Type B pancreatic cell (in vitro differentiated cells): Measurements from ENCODE around the gene NUP210. TPM values are rescaled to one million over a fixed set of nuclear protein-coding genes. Genes with fewer than 3 reads are reported as not detected.
"Not testable (repeated sequence)": the region's sequence is repeated elsewhere in the genome, so short reads cannot be mapped to it uniquely, and the experiment has no call there.

Experiments
- DNase-seq: peaks from one replicate; pipeline ENCODE4 v3.0.0; 2021; ENCODE audit warnings: mixed read lengths; ENCODE audit not compliant: unreplicated experiment; ENCODE audit errors: extremely low spot score
- H3K27ac Mint-ChIP-seq: 2 replicates; pipeline ENCODE4 v1.8.0; 2021; ENCODE audit warnings: mild to moderate bottlenecking, mixed read lengths
- H3K27me3 Mint-ChIP-seq: 2 replicates; pipeline ENCODE4 v1.8.0; 2021; ENCODE audit warnings: mixed read lengths
- H3K36me3 Mint-ChIP-seq: 2 replicates; pipeline ENCODE4 v1.8.0; 2021; ENCODE audit warnings: mixed read lengths
- H3K4me1 Mint-ChIP-seq: one replicate; pipeline ENCODE4 v1.8.0; 2021; ENCODE audit warnings: mixed read lengths; ENCODE audit not compliant: unreplicated experiment
- H3K4me3 Mint-ChIP-seq: 2 replicates; pipeline ENCODE4 v1.8.0; 2021; ENCODE audit warnings: mild to moderate bottlenecking, mixed read lengths
- H3K9me3 Mint-ChIP-seq: 2 replicates; pipeline ENCODE4 v1.8.0; 2021; ENCODE audit warnings: mixed read lengths
- CTCF ChIP-seq: fragments of 200-600 bp; sonication (generic); conservative IDR thresholded peaks from 2 replicates; pipeline ENCODE4 v1.5.0; 2021; ENCODE audit warnings: antibody characterized with exemption, mild to moderate bottlenecking
- total RNA-seq: library from RNA; stranded (reverse); gene quantifications from 2 replicates; pipeline ENCODE4 v1.2.1, GENCODE V29; 2021; ENCODE audit warnings: low replicate concordance

NUP210 gene
- total RNA-seq, 1 donor from 2014 or later, result 26.5 TPM

- no peaks in the 10 kb centered on the region for H3K9me3 Mint-ChIP-seq
Observed at GRCh38 chr3:13433912-13434311, 13.8 kb upstream of the NUP210 start.

GRCh38 chr3:13432093-13432492, 12.0 kb upstream of the NUP210 start:
- Mint-ChIP-seq H3K4me3 (no peak overlapping the region), H3K4me1 (no peaks in the 10 kb centered on the region), H3K9me3 (no peaks in the 10 kb centered on the region), H3K27ac (no peak overlapping the region), H3K36me3 (no peaks in the 10 kb centered on the region), H3K27me3 (no peaks in the 10 kb centered on the region)
- DNase-seq, result no peak
- no peak for TF ChIP-seq CTCF

More at GRCh38 chr3:13433912-13434311, 13.8 kb upstream of the NUP210 start:
- Mint-ChIP-seq H3K4me1 (no peaks in the 10 kb centered on the region), H3K36me3 (no peaks in the 10 kb centered on the region), H3K4me3 (no peak overlapping the region), H3K27ac (no peak overlapping the region), H3K27me3 (no peaks in the 10 kb centered on the region)
- no peak for TF ChIP-seq CTCF
- DNase-seq, result no peak

- not testable (repeated sequence) for H3K27me3 Mint-ChIP-seq, H3K36me3 Mint-ChIP-seq, H3K4me3 Mint-ChIP-seq, H3K4me1 Mint-ChIP-seq, H3K27ac Mint-ChIP-seq, H3K9me3 Mint-ChIP-seq, DNase-seq
Observed at GRCh38 chr3:13430411-13430875, 10.3 kb upstream of the NUP210 start.

- DNase-seq, result no peak
- Mint-ChIP-seq H3K27ac (no peak overlapping the region), H3K27me3 (no peaks in the 10 kb centered on the region), H3K9me3 (no peaks in the 10 kb centered on the region), H3K4me1 (no peaks in the 10 kb centered on the region), H3K36me3 (no peaks in the 10 kb centered on the region), H3K4me3 (no peak overlapping the region)
- no peak for TF ChIP-seq CTCF
Observed at GRCh38 chr3:13429631-13430291, 9.6 kb upstream of the NUP210 start.

- not testable (repeated sequence) for DNase-seq, H3K4me1 Mint-ChIP-seq, H3K27me3 Mint-ChIP-seq, H3K36me3 Mint-ChIP-seq, H3K27ac Mint-ChIP-seq, H3K9me3 Mint-ChIP-seq, H3K4me3 Mint-ChIP-seq
Observed at GRCh38 chr3:13428678-13429077, 8.6 kb upstream of the NUP210 start.

GRCh38 chr3:13427662-13428603, 7.8 kb upstream of the NUP210 start:
- Mint-ChIP-seq H3K27me3 (no peaks in the 10 kb centered on the region), H3K36me3 (no peaks in the 10 kb centered on the region), H3K27ac (no peak overlapping the region), H3K9me3 (no peaks in the 10 kb centered on the region), H3K4me3 (no peak overlapping the region), H3K4me1 (no peaks in the 10 kb centered on the region)
- DNase-seq, result no peak
- TF ChIP-seq CTCF, result no peak
